Measurements from ENCODE around the gene NSUN2.

Gene NSUN2

DNA sequence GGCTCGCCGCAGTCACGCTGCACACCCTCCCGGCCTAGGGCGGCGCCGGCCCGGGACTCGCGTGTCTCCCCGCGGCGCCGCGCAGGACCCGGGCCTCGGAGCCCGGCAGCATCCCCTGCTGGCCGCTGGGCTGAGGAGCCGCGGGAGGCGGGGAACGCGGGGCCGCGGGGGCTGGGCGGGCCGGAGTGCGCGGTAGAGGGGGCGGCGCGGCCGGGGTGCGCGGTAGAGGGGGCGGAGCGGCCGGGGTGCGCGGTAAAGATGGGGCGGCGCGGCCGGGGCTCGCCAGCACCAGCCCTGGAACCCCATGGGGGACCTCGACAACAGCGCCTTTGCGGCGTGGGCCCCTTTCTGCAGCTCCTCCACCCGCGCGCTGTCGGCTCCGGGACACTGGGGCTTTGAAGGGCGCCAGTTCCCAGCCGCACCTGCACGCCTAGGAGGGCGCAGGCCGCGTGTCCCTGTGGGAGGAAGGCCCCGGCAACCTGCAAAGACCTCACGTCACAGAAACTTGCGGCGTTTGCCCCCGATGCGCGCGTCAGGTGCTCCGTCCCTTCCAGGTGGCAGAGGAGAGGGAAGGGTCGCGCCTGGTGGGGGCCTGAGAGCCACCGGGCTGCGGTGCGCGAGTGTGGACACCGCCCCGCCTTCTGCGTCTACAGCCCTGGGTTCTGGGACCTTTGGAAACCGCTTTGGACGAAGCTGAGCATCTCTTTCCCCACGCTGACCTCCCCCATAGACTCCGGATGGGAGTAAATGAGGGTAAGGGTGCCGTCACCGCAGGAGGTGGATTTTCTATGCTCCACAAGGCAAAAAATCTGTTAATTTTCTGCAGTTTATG lies 49.6 kb downstream of the NSUN2 start:
- Histone ChIP-seq H2AK5ac (ENCODE audit: low read length, severe bottlenecking) (no peak overlapping the region), H3K18ac (ENCODE audit: low read depth in 1 of 2, low read length in 2 of 2) (no peak overlapping the region), H3K79me1 (replicated peaks; ENCODE audit: low read length, poor library complexity, severe bottlenecking) (no peaks in the 10 kb centered on the region), H3K4me3 (ENCODE audit: insufficient read depth in 1 of 2, low read depth in 1 of 2, low read length in 2 of 2) (peak overlapping the region; percentile 37 to 51), H2BK5ac (ENCODE audit: low read depth, low read length, poor library complexity, severe bottlenecking) (no peak overlapping the region), H3K9ac (ENCODE audit: low read length) (peak overlapping the region; percentile 29), H3K14ac (ENCODE audit: low read length in 2 of 2) (no peak overlapping the region), H2AFZ (ENCODE audit: low read depth, low read length) (peak overlapping the region; percentile 56), H3K9me3 (ENCODE audit: control insufficient read depth, low read length) (no peaks in the 10 kb centered on the region), H2BK120ac (ENCODE audit: low read depth, low read length) (no peak overlapping the region), H2BK15ac (ENCODE audit: low read depth, poor library complexity, severe bottlenecking) (no peak overlapping the region), H3K23ac (ENCODE audit: low read length in 2 of 2) (no peak overlapping the region), H2BK12ac (ENCODE audit: low read length in 2 of 2) (no peak overlapping the region), H4K91ac (ENCODE audit: low read length) (no peak overlapping the region), H3K27ac (ENCODE audit: low read length, poor library complexity, severe bottlenecking) (no peak overlapping the region), H3K4me2 (ENCODE audit: low read length, poor library complexity, severe bottlenecking) (peak overlapping the region; percentile 65), H3K4me1 (ENCODE audit: control insufficient read depth, insufficient read depth, low read depth, low read length) (peaks cover 8% of the 10 kb centered on the region), H3K4ac (ENCODE audit: low read depth in 1 of 2, low read length in 2 of 2) (no peak overlapping the region), H3K36me3 (ENCODE audit: control insufficient read depth in 1 of 2, insufficient read depth in 2 of 2, low read depth in 1 of 2, low read length in 2 of 2) (no peaks in the 10 kb centered on the region), H4K8ac (ENCODE audit: low read length) (peak overlapping the region; percentile 13), H3K27me3 (ENCODE audit: control insufficient read depth in 1 of 2, insufficient read depth in 1 of 2, low read length in 2 of 2) (peaks cover 78 to 83% of the 10 kb centered on the region in 2 experiments)
- 16% methylated on average over 55 of the region's 85 CpGs for WGBS
- peak; percentile 4 for DNase-seq

DNA sequence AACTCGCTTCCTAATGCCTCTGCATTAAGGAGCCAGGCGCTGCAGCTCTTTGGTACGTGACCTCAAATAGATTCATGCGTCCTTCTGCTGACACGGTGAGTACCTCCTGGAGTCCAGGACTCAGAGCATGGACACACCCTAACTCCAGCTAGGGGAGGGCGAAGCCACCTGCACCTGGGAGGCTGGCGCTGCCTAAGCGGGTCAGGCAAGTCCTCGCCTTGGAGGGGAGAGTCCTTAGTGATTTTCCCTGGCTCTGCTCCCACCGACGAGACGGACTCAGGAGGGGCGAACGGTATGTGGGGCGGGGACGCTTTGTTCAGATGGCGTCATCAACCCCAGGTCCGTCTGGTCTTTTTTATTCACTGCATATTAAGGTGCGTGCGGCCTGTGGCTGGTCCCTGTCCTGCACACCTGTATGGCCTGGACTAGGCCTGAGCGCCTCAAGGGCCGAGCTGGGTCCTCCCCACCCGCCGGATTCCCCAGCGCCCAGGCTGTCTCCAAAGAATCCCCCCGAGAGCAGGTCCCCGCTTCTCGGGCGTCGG lies 50.3 kb downstream of the NSUN2 start:
- Histone ChIP-seq H3K79me1 (replicated peaks; ENCODE audit: low read length, poor library complexity, severe bottlenecking) (no peaks in the 10 kb centered on the region), H4K91ac (ENCODE audit: low read length) (no peak overlapping the region), H2BK12ac (ENCODE audit: low read length in 2 of 2) (no peak overlapping the region), H3K4me2 (ENCODE audit: low read length, poor library complexity, severe bottlenecking) (peak overlapping the region; percentile 55), H3K4me3 (ENCODE audit: insufficient read depth in 1 of 2, low read depth in 1 of 2, low read length in 2 of 2) (peak overlapping the region; percentile 22 to 41), H3K23ac (ENCODE audit: low read length in 2 of 2) (no peak overlapping the region), H4K8ac (ENCODE audit: low read length) (peak overlapping the region; percentile 13), H3K18ac (ENCODE audit: low read depth in 1 of 2, low read length in 2 of 2) (no peak overlapping the region), H2AFZ (ENCODE audit: low read depth, low read length) (no peak overlapping the region), H3K14ac (ENCODE audit: low read length in 2 of 2) (no peak overlapping the region), H3K27me3 (ENCODE audit: control insufficient read depth in 1 of 2, insufficient read depth in 1 of 2, low read length in 2 of 2) (peaks cover 78 to 85% of the 10 kb centered on the region in 2 experiments), H2BK5ac (ENCODE audit: low read depth, low read length, poor library complexity, severe bottlenecking) (no peak overlapping the region), H3K4me1 (ENCODE audit: control insufficient read depth, insufficient read depth, low read depth, low read length) (peaks cover 8% of the 10 kb centered on the region), H2BK120ac (ENCODE audit: low read depth, low read length) (no peak overlapping the region), H2AK5ac (ENCODE audit: low read length, severe bottlenecking) (no peak overlapping the region), H3K9ac (ENCODE audit: low read length) (peak overlapping the region; percentile 29), H2BK15ac (ENCODE audit: low read depth, poor library complexity, severe bottlenecking) (no peak overlapping the region), H3K9me3 (ENCODE audit: control insufficient read depth, low read length) (no peaks in the 10 kb centered on the region), H3K36me3 (ENCODE audit: control insufficient read depth in 1 of 2, insufficient read depth in 2 of 2, low read depth in 1 of 2, low read length in 2 of 2) (no peaks in the 10 kb centered on the region), H3K4ac (ENCODE audit: low read depth in 1 of 2, low read length in 2 of 2) (no peak overlapping the region), H3K27ac (ENCODE audit: low read length, poor library complexity, severe bottlenecking) (no peak overlapping the region)
- 56% methylated on average over 30 of the region's 30 CpGs for WGBS
- DNase-seq: no peak

DNA sequence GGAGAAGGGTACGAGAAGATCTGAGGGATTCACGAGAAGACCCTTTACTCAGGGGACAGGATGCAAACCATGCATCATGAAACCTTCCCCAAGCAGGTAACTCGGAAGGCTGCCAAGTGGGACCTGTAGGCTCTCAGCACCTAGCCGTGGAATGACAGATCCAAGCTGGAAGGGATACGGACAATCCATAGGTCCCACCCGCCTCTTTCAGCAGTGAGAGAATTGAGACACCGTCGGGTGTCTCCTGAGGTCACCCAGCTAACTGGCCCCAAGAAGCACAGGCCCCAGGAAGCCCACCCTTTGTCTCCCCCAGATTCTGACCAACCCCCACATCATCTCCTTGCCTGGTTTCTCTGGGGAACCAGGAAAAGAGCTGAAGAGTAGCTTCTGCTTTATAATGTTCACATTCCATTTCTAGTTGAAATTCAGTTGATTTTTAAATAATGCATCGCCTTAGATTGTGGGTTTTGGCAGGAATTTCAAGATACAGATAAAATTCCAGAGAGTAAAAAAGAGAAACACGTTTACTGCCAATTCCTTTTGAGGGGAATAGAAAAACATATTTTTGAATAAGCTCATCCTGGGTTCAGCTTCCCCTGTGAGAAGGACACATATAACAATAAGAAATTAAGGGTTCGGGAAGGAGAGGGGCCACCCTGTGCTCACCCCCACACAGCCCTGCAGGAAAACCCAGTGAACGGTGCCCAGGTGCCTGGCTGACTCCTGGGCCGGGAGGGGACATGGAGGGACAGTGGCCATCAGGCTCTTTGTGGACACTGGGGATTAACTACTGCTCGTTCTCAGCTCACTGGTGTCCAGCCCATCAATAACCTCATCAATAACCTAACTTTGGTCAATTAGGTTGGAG lies 51.1 kb downstream of the NSUN2 start:
- Histone ChIP-seq H3K4me3 (ENCODE audit: insufficient read depth in 1 of 2, low read depth in 1 of 2, low read length in 2 of 2) (no peak overlapping the region), H2BK120ac (ENCODE audit: low read depth, low read length) (no peak overlapping the region), H3K79me1 (replicated peaks; ENCODE audit: low read length, poor library complexity, severe bottlenecking) (no peaks in the 10 kb centered on the region), H3K27me3 (ENCODE audit: control insufficient read depth in 1 of 2, insufficient read depth in 1 of 2, low read length in 2 of 2) (peaks cover 73 to 89% of the 10 kb centered on the region in 2 experiments), H2BK12ac (ENCODE audit: low read length in 2 of 2) (no peak overlapping the region), H3K36me3 (ENCODE audit: control insufficient read depth in 1 of 2, insufficient read depth in 2 of 2, low read depth in 1 of 2, low read length in 2 of 2) (no peaks in the 10 kb centered on the region), H2AFZ (ENCODE audit: low read depth, low read length) (no peak overlapping the region), H4K91ac (ENCODE audit: low read length) (no peak overlapping the region), H2BK15ac (ENCODE audit: low read depth, poor library complexity, severe bottlenecking) (no peak overlapping the region), H3K9ac (ENCODE audit: low read length) (no peak overlapping the region), H2BK5ac (ENCODE audit: low read depth, low read length, poor library complexity, severe bottlenecking) (no peak overlapping the region), H4K8ac (ENCODE audit: low read length) (no peak overlapping the region), H3K18ac (ENCODE audit: low read depth in 1 of 2, low read length in 2 of 2) (no peak overlapping the region), H3K4ac (ENCODE audit: low read depth in 1 of 2, low read length in 2 of 2) (no peak overlapping the region), H3K23ac (ENCODE audit: low read length in 2 of 2) (no peak overlapping the region), H2AK5ac (ENCODE audit: low read length, severe bottlenecking) (no peak overlapping the region), H3K4me1 (ENCODE audit: control insufficient read depth, insufficient read depth, low read depth, low read length) (peaks cover 8% of the 10 kb centered on the region), H3K27ac (ENCODE audit: low read length, poor library complexity, severe bottlenecking) (no peak overlapping the region), H3K14ac (ENCODE audit: low read length in 2 of 2) (no peak overlapping the region), H3K9me3 (ENCODE audit: control insufficient read depth, low read length) (no peaks in the 10 kb centered on the region), H3K4me2 (ENCODE audit: low read length, poor library complexity, severe bottlenecking) (no peak overlapping the region)
- 80% methylated on average over 14 of the region's 14 CpGs for WGBS
- DNase-seq: no peak

DNA sequence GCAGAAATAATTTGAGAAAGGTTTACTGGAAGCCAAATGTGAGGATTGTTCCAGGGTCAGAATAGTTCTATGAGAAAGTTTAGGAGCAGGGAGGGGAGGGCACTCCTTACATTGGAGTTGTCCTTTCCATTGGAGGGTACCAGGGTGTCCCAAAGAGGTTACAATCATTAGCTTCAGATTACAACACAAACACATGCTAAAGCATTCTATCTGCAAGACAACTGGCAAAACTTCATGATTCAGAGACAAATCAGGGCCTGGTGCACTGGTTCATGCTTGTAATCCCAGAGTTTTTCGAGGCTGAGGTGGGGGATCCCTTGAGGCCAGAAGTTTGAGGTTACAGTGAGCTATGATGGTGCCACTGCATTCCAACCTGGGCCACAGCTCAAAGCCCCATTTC lies 51.8 kb downstream of the NSUN2 start:
- Histone ChIP-seq H4K91ac (ENCODE audit: low read length) (no peak overlapping the region), H2AK5ac (ENCODE audit: low read length, severe bottlenecking) (no peak overlapping the region), H3K79me1 (replicated peaks; ENCODE audit: low read length, poor library complexity, severe bottlenecking) (no peaks in the 10 kb centered on the region), H3K9me3 (ENCODE audit: control insufficient read depth, low read length) (no peaks in the 10 kb centered on the region), H2BK120ac (ENCODE audit: low read depth, low read length) (no peak overlapping the region), H2BK15ac (ENCODE audit: low read depth, poor library complexity, severe bottlenecking) (no peak overlapping the region), H4K8ac (ENCODE audit: low read length) (no peak overlapping the region), H3K4me2 (ENCODE audit: low read length, poor library complexity, severe bottlenecking) (no peak overlapping the region), H2BK12ac (ENCODE audit: low read length in 2 of 2) (no peak overlapping the region), H2AFZ (ENCODE audit: low read depth, low read length) (no peak overlapping the region), H3K9ac (ENCODE audit: low read length) (no peak overlapping the region), H3K27me3 (ENCODE audit: control insufficient read depth in 1 of 2, insufficient read depth in 1 of 2, low read length in 2 of 2) (peaks cover 66 to 82% of the 10 kb centered on the region in 2 experiments), H3K27ac (ENCODE audit: low read length, poor library complexity, severe bottlenecking) (no peak overlapping the region), H2BK5ac (ENCODE audit: low read depth, low read length, poor library complexity, severe bottlenecking) (no peak overlapping the region), H3K36me3 (ENCODE audit: control insufficient read depth in 1 of 2, insufficient read depth in 2 of 2, low read depth in 1 of 2, low read length in 2 of 2) (no peaks in the 10 kb centered on the region), H3K4me1 (ENCODE audit: control insufficient read depth, insufficient read depth, low read depth, low read length) (peaks cover 8% of the 10 kb centered on the region), H3K4ac (ENCODE audit: low read depth in 1 of 2, low read length in 2 of 2) (no peak overlapping the region), H3K14ac (ENCODE audit: low read length in 2 of 2) (no peak overlapping the region), H3K23ac (ENCODE audit: low read length in 2 of 2) (no peak overlapping the region), H3K4me3 (ENCODE audit: insufficient read depth in 1 of 2, low read depth in 1 of 2, low read length in 2 of 2) (no peak overlapping the region), H3K18ac (ENCODE audit: low read depth in 1 of 2, low read length in 2 of 2) (no peak overlapping the region)
- WGBS: 55% methylated on average over 1 of the region's 1 CpG
- DNase-seq: no peak

Measured in mesenchymal stem cell (in vitro differentiated cells and primary cell).